ENCODE data around the gene LIMS2. TPM values are rescaled to one million over a fixed set of nuclear protein-coding genes. Genes with fewer than 3 reads are reported as not detected.

The LIMS2 gene
- total RNA-seq, 2 donors from 2014 or later, result 2.4 to 4.8 TPM

DNA sequence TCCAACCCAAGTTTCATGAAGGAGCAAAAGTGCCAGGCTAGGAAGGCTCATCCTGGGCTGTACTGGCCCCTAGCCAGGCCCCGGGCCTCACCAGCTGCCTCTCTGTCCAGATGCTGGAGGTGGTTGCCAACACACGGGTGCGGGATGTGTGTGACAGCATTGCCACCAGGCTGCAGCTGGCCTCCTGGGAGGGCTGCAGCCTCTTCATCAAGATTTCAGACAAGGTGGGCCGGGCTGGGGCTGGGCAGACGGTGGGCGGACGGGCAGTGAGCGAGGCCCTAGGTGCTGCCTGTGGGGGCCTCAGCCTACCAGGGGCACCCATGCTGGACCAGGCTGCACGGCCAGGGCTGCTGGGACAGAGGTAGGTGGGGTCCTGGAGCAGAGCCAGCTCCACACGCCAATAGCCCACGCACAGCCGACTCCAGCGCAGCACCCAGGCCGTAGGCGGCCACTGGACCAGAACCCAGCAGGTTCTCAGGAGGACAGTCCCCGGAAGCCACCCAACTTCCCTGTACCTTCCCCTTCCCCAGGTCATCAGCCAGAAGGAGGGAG lies 41.2 kb downstream of the LIMS2 start:
- Mint-ChIP-seq H3K4me3 (no peak overlapping the region), H3K27me3 (no peaks in the 10 kb centered on the region), H3K9me3 (no peaks in the 10 kb centered on the region), H3K4me1 (peaks cover 4% of the 10 kb centered on the region), H3K36me3 (ENCODE audit: low read depth) (no peaks in the 10 kb centered on the region), H3K27ac (no peak overlapping the region)
- ATAC-seq (replicated peaks), result no peak

DNA sequence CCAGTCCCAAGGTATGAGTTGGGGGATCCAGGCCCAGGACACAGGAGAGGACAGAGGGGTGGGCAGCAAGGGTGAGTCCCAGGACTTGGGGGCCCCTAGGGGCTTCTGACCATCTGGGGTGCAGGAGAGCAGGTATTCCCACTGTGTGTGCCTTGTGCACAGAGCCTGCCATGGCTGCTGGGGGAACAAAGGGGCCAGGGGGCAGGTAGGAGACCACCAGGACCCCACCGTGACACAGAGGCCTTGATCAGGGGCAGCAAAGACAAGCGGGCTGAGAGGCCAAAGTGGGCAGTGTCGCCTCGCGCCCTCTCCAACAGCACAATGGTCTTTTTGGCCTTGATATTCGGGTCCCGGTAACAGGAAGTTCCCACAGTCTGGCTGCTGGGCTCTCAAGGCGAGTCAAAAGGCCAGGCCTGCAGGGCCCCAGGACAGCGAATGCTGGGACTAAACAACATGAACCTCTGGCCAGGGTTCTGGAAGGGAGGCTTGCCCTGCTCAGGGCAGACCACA lies 41.7 kb downstream of the LIMS2 start:
- Mint-ChIP-seq H3K27me3 (no peaks in the 10 kb centered on the region), H3K27ac (no peak overlapping the region), H3K4me3 (no peak overlapping the region), H3K4me1 (peaks cover 4% of the 10 kb centered on the region), H3K9me3 (no peaks in the 10 kb centered on the region), H3K36me3 (ENCODE audit: low read depth) (no peaks in the 10 kb centered on the region)
- ATAC-seq (replicated peaks), result no peak

DNA sequence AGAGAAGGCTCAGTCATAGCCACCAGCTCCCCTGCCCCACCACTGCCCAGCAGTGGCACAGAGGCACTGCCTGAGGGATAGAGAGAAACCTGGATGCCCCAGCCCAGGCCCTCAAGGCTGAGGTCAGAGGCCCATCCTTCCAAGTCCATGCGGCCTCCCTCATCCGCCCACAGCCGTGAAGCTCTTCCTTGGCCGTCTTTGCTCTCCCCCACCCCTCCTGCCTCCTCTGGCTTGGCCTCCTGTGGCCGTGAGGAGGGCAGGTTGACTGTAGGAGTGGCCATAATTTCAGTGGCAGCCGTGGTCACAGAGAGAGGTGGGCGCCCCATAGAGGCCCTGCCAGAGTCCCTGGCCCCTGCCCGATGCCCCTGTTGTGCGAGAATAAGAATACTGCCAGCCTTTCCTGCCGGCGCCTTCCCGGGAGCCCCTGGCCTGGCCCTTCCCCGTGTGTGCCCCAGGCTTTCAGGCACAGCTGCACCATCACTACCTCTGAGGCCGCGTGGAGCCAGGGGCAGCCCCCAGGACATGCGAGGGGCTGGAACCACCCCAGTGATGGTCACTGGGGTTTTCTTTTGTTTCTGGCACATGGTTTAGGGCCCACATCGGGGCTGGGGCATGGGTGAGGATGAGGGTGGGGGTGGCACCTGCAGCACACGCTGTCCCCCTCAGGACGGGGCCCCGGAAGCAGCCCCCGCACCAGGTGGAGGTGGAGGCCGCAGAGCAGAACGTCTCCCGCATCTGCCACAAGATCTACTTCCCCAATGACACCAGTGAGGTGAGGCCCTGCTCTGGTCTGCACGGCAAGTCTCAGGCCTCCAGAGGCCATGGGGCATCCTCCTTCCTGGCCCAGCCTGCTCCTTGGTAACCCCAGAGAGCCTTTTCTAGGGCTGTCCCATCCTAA lies 42.5 kb downstream of the LIMS2 start:
- Mint-ChIP-seq H3K36me3 (ENCODE audit: low read depth) (no peaks in the 10 kb centered on the region), H3K27me3 (no peaks in the 10 kb centered on the region), H3K4me3 (no peak overlapping the region), H3K4me1 (peaks cover 1% of the 10 kb centered on the region), H3K9me3 (no peaks in the 10 kb centered on the region), H3K27ac (no peak overlapping the region)
- ATAC-seq (replicated peaks), result no peak

DNA sequence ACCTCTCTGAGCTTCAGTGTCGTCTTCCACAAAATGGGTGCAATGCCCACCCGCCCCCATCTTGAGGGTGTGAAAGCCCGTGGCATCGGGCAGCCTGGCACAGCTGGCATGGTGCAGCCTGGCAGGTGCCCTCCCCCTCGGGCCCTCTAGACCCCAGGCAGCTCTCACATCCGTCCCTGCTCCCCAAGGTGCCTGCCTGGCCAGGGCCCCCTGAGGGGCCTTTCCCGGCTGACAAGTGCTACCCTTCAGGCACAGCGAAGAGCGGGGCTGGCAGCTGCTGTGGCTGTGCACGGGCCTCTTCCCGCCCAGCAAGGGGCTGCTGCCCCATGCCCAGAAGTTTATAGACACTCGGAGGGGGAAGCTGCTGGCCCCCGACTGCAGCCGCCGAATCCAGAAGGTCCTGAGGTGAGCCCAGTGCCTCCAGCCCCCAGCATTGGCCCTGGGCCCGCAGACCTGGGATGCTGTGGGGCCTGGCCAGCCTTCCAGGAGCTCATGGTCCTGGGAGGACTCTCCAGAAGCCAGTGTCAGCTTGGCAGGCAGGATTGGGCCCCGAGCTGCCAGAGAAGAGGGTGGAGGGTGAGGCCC lies 43.2 kb downstream of the LIMS2 start:
- ATAC-seq (replicated peaks), result no peak
- H3K27ac Mint-ChIP-seq, result no peak overlapping the region
- H3K4me3 Mint-ChIP-seq, result no peak overlapping the region
- no peaks in the 10 kb centered on the region for H3K36me3 Mint-ChIP-seq (ENCODE audit: low read depth)
- H3K27me3 Mint-ChIP-seq, result no peaks in the 10 kb centered on the region
- no peaks in the 10 kb centered on the region for H3K4me1 Mint-ChIP-seq
- H3K9me3 Mint-ChIP-seq, result no peaks in the 10 kb centered on the region

DNA sequence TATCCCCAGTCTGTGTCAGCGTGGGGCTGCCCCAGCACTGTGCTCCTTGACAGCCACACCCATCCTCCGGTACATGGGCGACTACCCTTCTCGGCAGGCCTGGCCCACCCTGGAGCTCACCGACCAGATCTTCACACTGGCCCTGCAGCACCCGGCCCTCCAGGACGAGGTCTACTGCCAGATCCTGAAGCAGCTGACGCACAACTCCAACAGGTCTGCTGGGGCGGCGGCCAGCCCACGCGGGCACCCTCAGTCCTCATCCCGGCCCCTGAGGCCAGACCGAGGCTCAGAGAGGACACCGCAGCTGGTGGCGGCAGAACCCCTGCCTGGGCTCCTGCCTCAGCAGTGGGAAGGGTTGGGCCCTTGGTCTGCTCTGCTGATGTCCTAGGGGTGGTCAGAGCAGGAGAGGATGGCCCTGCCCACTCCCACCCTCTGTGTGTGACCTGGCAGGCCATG lies 43.8 kb downstream of the LIMS2 start:
- Mint-ChIP-seq H3K4me3 (no peak overlapping the region), H3K27me3 (no peaks in the 10 kb centered on the region)

DNA sequence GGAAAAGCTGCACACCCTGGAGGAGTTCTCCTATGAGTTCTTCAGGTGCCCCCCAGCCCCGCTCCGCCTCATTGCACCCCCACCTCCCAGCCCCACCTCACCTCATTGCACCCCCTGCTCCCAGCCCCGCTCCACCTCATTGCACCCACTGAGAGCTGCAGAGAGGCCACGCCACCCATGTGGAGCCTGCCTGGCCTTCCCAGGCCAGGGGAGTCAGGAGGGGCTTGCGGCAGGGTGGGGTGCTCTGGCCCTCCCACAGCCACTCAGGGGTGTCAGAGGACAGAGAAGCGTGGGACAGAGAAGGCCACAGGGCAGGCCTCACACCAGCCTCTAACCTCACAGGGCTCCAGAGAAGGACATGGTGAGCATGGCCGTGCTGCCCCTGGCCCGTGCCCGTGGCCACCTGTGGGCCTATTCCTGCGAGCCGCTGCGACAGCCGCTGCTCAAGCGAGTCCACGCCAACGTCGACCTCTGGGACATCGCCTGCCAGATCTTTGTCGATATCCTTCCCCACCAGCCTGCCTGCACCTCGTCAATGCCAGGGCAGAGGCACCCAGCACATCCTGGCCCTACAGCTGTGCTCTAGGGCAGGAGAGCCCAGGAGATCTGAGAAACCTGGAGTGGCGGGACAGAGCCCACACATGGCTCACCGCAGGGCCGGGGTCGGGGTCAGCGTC lies 44.3 kb downstream of the LIMS2 start:
- Mint-ChIP-seq H3K27ac (no peak overlapping the region), H3K36me3 (ENCODE audit: low read depth) (no peaks in the 10 kb centered on the region), H3K4me3 (no peak overlapping the region), H3K27me3 (no peaks in the 10 kb centered on the region), H3K9me3 (no peaks in the 10 kb centered on the region), H3K4me1 (no peaks in the 10 kb centered on the region)
- no peak for ATAC-seq (replicated peaks)

More for the DNA sequence above, 43.8 kb downstream of the LIMS2 start:
- no peaks in the 10 kb centered on the region for H3K9me3 Mint-ChIP-seq
- no peaks in the 10 kb centered on the region for H3K36me3 Mint-ChIP-seq (ENCODE audit: low read depth)
- no peak for ATAC-seq (replicated peaks)
- no peak overlapping the region for H3K27ac Mint-ChIP-seq
- no peaks in the 10 kb centered on the region for H3K4me1 Mint-ChIP-seq

DNA sequence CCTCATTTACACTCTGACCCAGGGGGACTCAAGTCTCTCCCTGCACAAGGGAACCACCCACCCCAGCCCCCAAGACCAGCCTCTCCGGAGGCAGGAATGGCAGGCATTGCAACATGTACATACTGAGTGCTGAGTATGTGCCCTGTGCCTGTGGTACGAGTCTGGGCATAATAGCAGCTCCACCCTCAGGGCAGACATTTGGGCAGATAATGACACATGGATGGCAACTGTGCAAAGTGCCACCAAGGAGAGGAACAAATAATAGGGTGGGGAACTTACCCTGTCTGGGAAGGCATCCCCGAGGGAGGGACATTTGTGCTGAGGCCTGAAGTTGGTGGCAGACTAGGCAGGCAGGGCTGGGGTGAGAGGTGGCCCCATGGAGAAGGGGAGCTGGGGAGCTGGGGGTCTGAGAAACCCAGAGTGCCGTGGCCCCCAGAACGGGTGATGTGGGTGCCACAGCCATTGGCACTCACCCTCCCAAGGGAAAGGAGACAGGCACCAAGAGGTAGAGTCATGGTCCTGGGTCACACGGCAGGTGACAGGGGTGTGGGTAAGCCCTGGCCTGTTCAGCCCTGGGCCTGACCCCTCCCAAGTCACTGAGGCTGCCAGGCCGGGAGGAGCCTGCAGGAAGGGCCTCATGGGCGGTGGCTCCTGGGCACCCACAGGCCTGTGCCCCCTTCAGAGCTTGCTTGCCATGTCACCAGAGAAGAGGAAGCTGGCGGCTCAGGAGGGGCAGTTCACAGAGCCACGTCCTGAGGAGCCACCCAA lies 45.0 kb downstream of the LIMS2 start:
- H3K27me3 Mint-ChIP-seq, result no peaks in the 10 kb centered on the region
- H3K4me3 Mint-ChIP-seq, result no peak overlapping the region
- no peak overlapping the region for H3K27ac Mint-ChIP-seq
- H3K4me1 Mint-ChIP-seq, result no peaks in the 10 kb centered on the region
- no peaks in the 10 kb centered on the region for H3K9me3 Mint-ChIP-seq
- ATAC-seq (replicated peaks), result no peak
- H3K36me3 Mint-ChIP-seq (ENCODE audit: low read depth), result no peaks in the 10 kb centered on the region

DNA sequence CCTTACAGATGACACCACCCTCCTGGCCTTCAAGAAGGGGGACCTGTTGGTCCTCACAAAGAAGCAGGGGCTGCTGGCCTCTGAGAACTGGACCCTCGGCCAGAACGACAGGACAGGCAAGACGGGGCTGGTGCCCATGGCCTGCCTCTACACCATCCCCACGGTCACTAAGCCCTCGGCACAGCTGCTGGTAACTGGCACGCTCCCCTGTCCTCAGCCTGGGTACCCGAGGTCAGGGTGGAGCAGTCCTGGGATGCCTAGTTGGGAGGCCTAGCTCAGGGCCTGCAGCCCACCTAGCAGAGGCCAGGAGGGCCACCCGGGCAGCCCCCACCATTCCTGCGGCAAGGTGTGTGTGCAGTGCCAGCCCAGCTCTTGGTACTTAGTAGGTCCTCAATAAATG lies 45.7 kb downstream of the LIMS2 start:
- ATAC-seq (replicated peaks), result no peak
- Mint-ChIP-seq H3K9me3 (no peaks in the 10 kb centered on the region), H3K27me3 (no peaks in the 10 kb centered on the region), H3K27ac (no peak overlapping the region), H3K4me1 (no peaks in the 10 kb centered on the region), H3K4me3 (no peak overlapping the region), H3K36me3 (ENCODE audit: low read depth) (no peaks in the 10 kb centered on the region)

DNA sequence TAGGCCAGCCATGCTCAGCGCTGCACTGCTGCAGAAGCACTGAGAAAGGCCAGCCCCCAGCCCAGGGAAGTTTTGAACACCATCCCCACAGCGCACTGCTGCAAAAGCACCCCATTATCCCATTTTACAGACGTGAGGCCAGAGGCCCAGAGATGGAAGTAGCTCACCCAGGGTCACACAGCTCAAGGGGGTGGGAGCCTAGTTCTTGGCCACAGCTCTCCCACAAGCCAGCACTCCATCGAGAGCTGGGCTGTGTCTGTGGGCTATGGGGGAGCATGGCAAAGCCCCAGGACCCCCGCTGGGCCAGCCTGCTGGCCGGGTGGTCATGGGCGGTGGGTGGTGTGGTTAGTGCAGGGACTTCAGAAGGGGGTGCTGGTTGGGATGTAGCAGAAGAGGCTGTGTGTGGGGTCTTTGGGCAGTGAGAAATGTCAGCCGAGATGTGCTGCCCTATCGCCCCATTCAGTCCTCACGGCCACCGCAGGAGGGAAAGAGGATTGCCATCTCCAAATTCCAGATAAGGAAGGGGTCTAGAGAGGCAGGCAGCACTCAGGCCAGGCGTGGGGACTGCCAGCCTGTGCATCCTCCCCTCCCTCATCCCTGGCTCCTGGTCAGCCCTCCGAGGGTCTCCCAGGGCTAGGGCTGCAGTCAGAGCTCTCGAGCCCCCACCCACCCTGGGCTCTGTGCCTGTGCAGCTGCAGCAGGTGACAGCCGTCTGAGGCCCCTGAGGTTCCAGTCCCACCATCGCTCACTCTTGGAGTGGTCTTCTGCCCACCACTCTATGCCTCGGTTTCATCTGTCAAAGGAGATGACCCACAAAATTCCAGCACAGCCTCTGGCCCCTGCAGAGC lies 46.3 kb downstream of the LIMS2 start:
- no peak for ATAC-seq (replicated peaks)
- no peaks in the 10 kb centered on the region for H3K4me1 Mint-ChIP-seq

DNA sequence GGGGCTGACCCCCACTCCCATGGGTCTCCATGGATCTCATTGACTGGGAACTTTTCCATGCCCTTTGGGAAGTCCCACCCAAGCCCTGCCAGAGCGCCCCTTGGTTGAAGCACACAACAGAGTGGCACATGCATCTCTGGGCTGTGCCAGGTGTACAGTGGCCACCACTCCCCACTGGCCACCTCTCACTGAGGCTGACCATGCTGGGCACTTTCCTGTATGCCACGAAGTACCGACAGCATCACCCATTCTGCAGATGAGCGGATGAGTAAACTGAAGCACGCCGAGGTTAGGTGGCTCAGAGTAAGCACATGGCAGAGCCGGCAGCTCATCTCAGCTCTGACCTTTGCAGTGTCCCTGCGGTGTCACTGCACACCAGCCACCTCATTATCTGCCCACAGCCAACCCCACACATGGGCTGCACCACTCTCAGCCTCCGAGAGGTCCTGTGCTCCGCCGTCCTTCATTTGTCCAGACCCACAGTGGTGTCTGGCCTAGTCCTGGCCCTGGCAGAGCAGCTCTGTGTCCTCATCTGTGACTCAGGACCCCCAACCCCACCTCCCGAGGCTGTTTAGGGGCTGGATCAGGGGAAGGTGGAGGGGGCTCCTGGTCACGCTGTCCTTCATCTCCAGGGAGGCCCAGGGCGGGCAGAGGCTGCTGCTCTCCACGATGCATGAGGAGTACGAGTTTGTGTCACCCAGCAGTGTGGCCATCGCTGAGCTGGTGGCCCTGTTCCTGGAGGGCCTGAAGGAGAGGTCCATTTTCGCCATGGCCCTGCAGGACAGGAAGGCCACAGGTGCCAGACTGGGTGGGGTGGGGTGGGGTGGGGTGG lies 47.4 kb downstream of the LIMS2 start:
- Mint-ChIP-seq H3K9me3 (no peaks in the 10 kb centered on the region), H3K27me3 (no peaks in the 10 kb centered on the region), H3K27ac (no peak overlapping the region), H3K4me1 (no peaks in the 10 kb centered on the region), H3K4me3 (no peak overlapping the region), H3K36me3 (ENCODE audit: low read depth) (no peaks in the 10 kb centered on the region)
- ATAC-seq (replicated peaks), result no peak

More for the DNA sequence above, 46.3 kb downstream of the LIMS2 start:
- Mint-ChIP-seq H3K27ac (no peak overlapping the region), H3K4me3 (no peak overlapping the region), H3K9me3 (no peaks in the 10 kb centered on the region), H3K27me3 (no peaks in the 10 kb centered on the region), H3K36me3 (ENCODE audit: low read depth) (no peaks in the 10 kb centered on the region)

DNA sequence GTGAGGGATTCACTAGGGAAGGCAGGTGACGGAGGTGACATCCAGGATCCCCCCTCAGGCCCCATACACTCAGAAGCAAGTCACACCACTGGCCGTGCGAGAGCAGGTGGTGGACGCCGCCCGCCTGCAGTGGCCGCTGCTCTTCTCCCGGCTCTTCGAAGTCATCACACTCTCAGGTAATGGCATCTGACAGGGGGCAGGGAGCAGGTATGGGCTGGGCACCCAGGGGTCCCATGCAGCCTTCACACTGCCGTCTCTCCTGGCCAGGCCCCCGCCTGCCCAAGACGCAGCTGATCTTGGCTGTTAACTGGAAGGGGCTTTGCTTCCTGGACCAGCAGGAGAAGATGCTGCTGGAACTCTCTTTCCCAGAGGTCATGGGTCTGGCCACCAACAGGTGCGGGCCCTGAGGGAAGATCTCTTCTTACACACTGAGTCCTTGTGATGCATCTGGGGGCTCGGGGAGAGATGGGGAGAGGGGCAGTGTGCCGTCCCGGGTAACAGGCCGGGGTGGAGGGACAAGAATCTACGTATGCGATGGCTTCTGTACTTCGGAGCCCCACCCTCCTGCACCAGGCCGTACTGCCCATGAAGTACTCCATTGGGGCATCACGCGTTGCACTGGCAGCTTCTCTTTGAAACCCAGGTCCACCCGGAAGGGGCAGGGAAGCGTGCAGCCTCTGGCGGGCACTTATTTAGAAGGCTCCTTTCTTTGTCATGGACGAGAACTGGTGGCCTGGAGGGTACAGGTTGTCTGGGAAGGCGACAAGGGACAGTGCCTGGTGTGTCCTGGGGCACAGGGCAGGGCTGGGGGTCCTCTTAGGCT lies 48.2 kb downstream of the LIMS2 start:
- Mint-ChIP-seq H3K9me3 (no peaks in the 10 kb centered on the region), H3K27me3 (no peaks in the 10 kb centered on the region), H3K4me3 (no peak overlapping the region), H3K27ac (no peak overlapping the region), H3K4me1 (no peaks in the 10 kb centered on the region), H3K36me3 (ENCODE audit: low read depth) (no peaks in the 10 kb centered on the region)
- no peak for ATAC-seq (replicated peaks)

DNA sequence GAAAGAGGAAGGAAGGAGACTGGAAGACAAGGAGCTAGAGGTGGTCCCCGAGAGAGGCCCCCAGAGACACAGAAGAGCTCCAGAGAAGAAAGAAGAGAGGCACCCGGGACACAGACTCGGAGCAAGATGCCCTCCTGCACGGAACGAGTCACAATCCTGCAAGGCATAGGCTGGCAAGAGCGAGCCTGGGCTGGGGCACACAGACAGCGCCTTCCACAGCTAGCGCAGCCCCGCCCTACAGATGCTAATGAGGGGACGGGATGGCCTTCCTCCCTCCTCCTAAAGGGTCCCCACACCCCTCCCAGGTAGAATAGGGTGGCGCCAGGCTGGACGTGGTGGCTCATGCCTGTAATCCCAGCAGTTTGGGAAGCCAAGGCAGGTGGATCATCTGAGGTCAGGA lies 49.2 kb downstream of the LIMS2 start:
- no peak for ATAC-seq (replicated peaks)
- Mint-ChIP-seq H3K36me3 (ENCODE audit: low read depth) (no peaks in the 10 kb centered on the region), H3K4me3 (no peak overlapping the region), H3K4me1 (no peaks in the 10 kb centered on the region), H3K27ac (no peak overlapping the region), H3K9me3 (no peaks in the 10 kb centered on the region), H3K27me3 (peaks cover 3% of the 10 kb centered on the region)
